Measurements from ENCODE around the gene DNAI2.

Gene DNAI2

GRCh38 chr17:74281799-74282198 is 7.8 kb downstream of the DNAI2 start:
- TF ChIP-seq MAX (IDR thresholded peaks at IDR 0.05) (no peak), TEAD4 (IDR thresholded peaks at IDR 0.05) (no peak), REST (IDR thresholded peaks at IDR 0.05; ENCODE audit: low read depth) (no peak), USF1 (IDR thresholded peaks at IDR 0.05) (no peak), ZBTB7A (IDR thresholded peaks at IDR 0.05; ENCODE audit: low read depth) (no peak), EP300 (IDR thresholded peaks at IDR 0.05; ENCODE audit: borderline replicate concordance) (no peak), CREB1 (IDR thresholded peaks at IDR 0.05; ENCODE audit: low read depth) (no peak), CEBPB (IDR thresholded peaks at IDR 0.05) (no peak), EGR1 (IDR thresholded peaks at IDR 0.05) (no peak), TCF12 (IDR thresholded peaks at IDR 0.05; ENCODE audit: low read depth) (no peak), RAD21 (IDR thresholded peaks at IDR 0.05; ENCODE audit: low read depth) (no peak), NFIC (IDR thresholded peaks at IDR 0.05) (no peak), YY1 (IDR thresholded peaks at IDR 0.05; ENCODE audit: low read depth) (no peak), TAF1 (IDR thresholded peaks at IDR 0.05; ENCODE audit: low read depth) (no peak), FOXM1 (IDR thresholded peaks at IDR 0.05; ENCODE audit: borderline replicate concordance, low read depth) (no peak)

- no peak for TF ChIP-seq TAF1 (IDR thresholded peaks at IDR 0.05; ENCODE audit: low read depth)
- no peak for TF ChIP-seq TEAD4 (IDR thresholded peaks at IDR 0.05)
- TF ChIP-seq ZBTB7A (IDR thresholded peaks at IDR 0.05; ENCODE audit: low read depth), result no peak
Observed at GRCh38 chr17:74282587-74283370, 8.7 kb downstream of the DNAI2 start.

- TF ChIP-seq TCF12 (IDR thresholded peaks at IDR 0.05; ENCODE audit: low read depth), result no peak
- TF ChIP-seq NFIC (IDR thresholded peaks at IDR 0.05), result no peak
- TF ChIP-seq RAD21 (IDR thresholded peaks at IDR 0.05; ENCODE audit: low read depth), result no peak
- TF ChIP-seq YY1 (IDR thresholded peaks at IDR 0.05; ENCODE audit: low read depth), result no peak
- TF ChIP-seq TAF1 (IDR thresholded peaks at IDR 0.05; ENCODE audit: low read depth), result no peak
- TF ChIP-seq EP300 (IDR thresholded peaks at IDR 0.05; ENCODE audit: borderline replicate concordance), result no peak
- no peak for TF ChIP-seq EGR1 (IDR thresholded peaks at IDR 0.05)
- no peak for TF ChIP-seq CREB1 (IDR thresholded peaks at IDR 0.05; ENCODE audit: low read depth)
- TF ChIP-seq USF1 (IDR thresholded peaks at IDR 0.05), result no peak
- no peak for TF ChIP-seq CEBPB (IDR thresholded peaks at IDR 0.05)
- TF ChIP-seq TEAD4 (IDR thresholded peaks at IDR 0.05), result no peak
- TF ChIP-seq MAX (IDR thresholded peaks at IDR 0.05), result no peak
- no peak for TF ChIP-seq ZBTB7A (IDR thresholded peaks at IDR 0.05; ENCODE audit: low read depth)
- TF ChIP-seq REST (IDR thresholded peaks at IDR 0.05; ENCODE audit: low read depth), result no peak
- no peak for TF ChIP-seq FOXM1 (IDR thresholded peaks at IDR 0.05; ENCODE audit: borderline replicate concordance, low read depth)
Observed at GRCh38 chr17:74283371-74283673, 9.3 kb downstream of the DNAI2 start.

GRCh38 chr17:74287031-74287602 is 13.1 kb downstream of the DNAI2 start:
- TF ChIP-seq YY1 (IDR thresholded peaks at IDR 0.05; ENCODE audit: low read depth), result no peak
- TF ChIP-seq MAX (IDR thresholded peaks at IDR 0.05), result no peak
- no peak for TF ChIP-seq EGR1 (IDR thresholded peaks at IDR 0.05)
- no peak for TF ChIP-seq CEBPB (IDR thresholded peaks at IDR 0.05)
- TF ChIP-seq USF1 (IDR thresholded peaks at IDR 0.05), result no peak
- TF ChIP-seq RAD21 (IDR thresholded peaks at IDR 0.05; ENCODE audit: low read depth), result no peak
- TF ChIP-seq FOXM1 (IDR thresholded peaks at IDR 0.05; ENCODE audit: borderline replicate concordance, low read depth), result no peak
- TF ChIP-seq NFIC (IDR thresholded peaks at IDR 0.05), result no peak

- no peak for TF ChIP-seq EP300 (IDR thresholded peaks at IDR 0.05; ENCODE audit: borderline replicate concordance)
- TF ChIP-seq RAD21 (IDR thresholded peaks at IDR 0.05; ENCODE audit: low read depth), result no peak
- TF ChIP-seq NFIC (IDR thresholded peaks at IDR 0.05), result no peak
- TF ChIP-seq YY1 (IDR thresholded peaks at IDR 0.05; ENCODE audit: low read depth), result no peak
- TF ChIP-seq EGR1 (IDR thresholded peaks at IDR 0.05), result no peak
- TF ChIP-seq ZBTB7A (IDR thresholded peaks at IDR 0.05; ENCODE audit: low read depth), result no peak
- no peak for TF ChIP-seq CREB1 (IDR thresholded peaks at IDR 0.05; ENCODE audit: low read depth)
- TF ChIP-seq REST (IDR thresholded peaks at IDR 0.05; ENCODE audit: low read depth), result no peak
- TF ChIP-seq MAX (IDR thresholded peaks at IDR 0.05), result no peak
- no peak for TF ChIP-seq TEAD4 (IDR thresholded peaks at IDR 0.05)
- TF ChIP-seq TAF1 (IDR thresholded peaks at IDR 0.05; ENCODE audit: low read depth), result no peak
- TF ChIP-seq CEBPB (IDR thresholded peaks at IDR 0.05), result no peak
- TF ChIP-seq FOXM1 (IDR thresholded peaks at IDR 0.05; ENCODE audit: borderline replicate concordance, low read depth), result no peak
- no peak for TF ChIP-seq USF1 (IDR thresholded peaks at IDR 0.05)
- TF ChIP-seq TCF12 (IDR thresholded peaks at IDR 0.05; ENCODE audit: low read depth), result no peak
Observed at GRCh38 chr17:74288785-74289184, 14.8 kb downstream of the DNAI2 start.

Data from Ishikawa (cell line).